Neural progenitor cell (in vitro differentiated cells): Measurements from ENCODE around the gene SDS. TPM values are rescaled to one million over a fixed set of nuclear protein-coding genes. Genes with fewer than 3 reads are reported as not detected.

ENCODE experiments used
- DNase-seq: peaks from one replicate; pipeline ENCODE4 v3.0.0-alpha.2; 2016; ENCODE audit warnings: low spot score
- H2AFZ ChIP-seq: fragments of 200-600 bp; sonication (generic); replicated peaks from 2 replicates; pipeline ENCODE4 v1.6.1; 2016; ENCODE audit warnings: antibody characterized with exemption
- H3F3A ChIP-seq: fragments of 200-600 bp; sonication (generic); 2 replicates; pipeline ENCODE4 v1.6.1; 2016; ENCODE audit warnings: antibody characterized with exemption, low read depth
- H3K27ac ChIP-seq: fragments of 200-600 bp; sonication (generic); 2 replicates; pipeline ENCODE4 v1.5.1; 2016; ENCODE audit warnings: mild to moderate bottlenecking
- H3K27me3 ChIP-seq: fragments of 200-600 bp; sonication (generic); 2 replicates; pipeline ENCODE4 v1.6.1; 2016; ENCODE audit warnings: mild to moderate bottlenecking, moderate library complexity
- H3K36me3 ChIP-seq: fragments of 200-600 bp; sonication (generic); 2 replicates; pipeline ENCODE4 v1.5.1; 2016
- H3K4me1 ChIP-seq: fragments of 200-600 bp; sonication (generic); 2 replicates; pipeline ENCODE4 v1.6.1; 2016; ENCODE audit warnings: mixed run types
- H3K4me2 ChIP-seq: fragments of 200-600 bp; sonication (generic); 2 replicates; pipeline ENCODE4 v1.6.1; 2016
- H3K4me3 ChIP-seq: fragments of 200-600 bp; sonication (generic); 2 replicates; pipeline ENCODE4 v1.5.1; 2016
- H3K79me2 ChIP-seq: fragments of 200-600 bp; sonication (generic); 2 replicates; pipeline ENCODE4 v1.6.1; 2016; ENCODE audit warnings: low read depth
- H3K9ac ChIP-seq: fragments of 200-600 bp; sonication (generic); 2 replicates; pipeline ENCODE4 v1.6.1; 2016
- H3K9me3 ChIP-seq: fragments of 200-600 bp; sonication (generic); 2 replicates; pipeline ENCODE4 v1.5.1; 2016; ENCODE audit warnings: low read depth
- H4K20me1 ChIP-seq: fragments of 200-600 bp; sonication (generic); 2 replicates; pipeline ENCODE4 v1.6.1; 2016; ENCODE audit warnings: low read depth
- H3K27ac Mint-ChIP-seq: 3 replicates; pipeline ENCODE4 v1.8.0; 2021; ENCODE audit warnings: mixed read lengths
- H3K27me3 Mint-ChIP-seq: 2 replicates; pipeline ENCODE4 v1.8.0; 2022; ENCODE audit warnings: low read depth, mild to moderate bottlenecking, inconsistent platforms, moderate library complexity, mixed read lengths; ENCODE audit not compliant: insufficient read depth
- H3K36me3 Mint-ChIP-seq: 3 replicates; pipeline ENCODE4 v1.8.0; 2021; ENCODE audit warnings: mixed read lengths
- H3K4me1 Mint-ChIP-seq: 3 replicates; pipeline ENCODE4 v1.8.0; 2021; ENCODE audit warnings: mixed read lengths
- H3K4me3 Mint-ChIP-seq: 3 replicates; pipeline ENCODE4 v1.8.0; 2021; ENCODE audit warnings: mild to moderate bottlenecking, moderate library complexity, mixed read lengths
- H3K9me3 Mint-ChIP-seq: 3 replicates; pipeline ENCODE4 v1.8.0; 2020; ENCODE audit warnings: mixed read lengths
- CTCF ChIP-seq: fragments of 200-600 bp; sonication (generic); IDR thresholded peaks from 2 replicates; pipeline ENCODE4 v1.5.1; 2017; ENCODE audit warnings: antibody characterized with exemption, mild to moderate bottlenecking
- EZH2 ChIP-seq: fragments of 200-600 bp; sonication (generic); IDR thresholded peaks from 2 replicates; pipeline ENCODE4 v1.6.1; 2017; ENCODE audit warnings: antibody characterized with exemption, mild to moderate bottlenecking, moderate library complexity
- EZH2phosphoT487 ChIP-seq: fragments of 200-600 bp; sonication (generic); IDR thresholded peaks from 2 replicates; pipeline ENCODE4 v1.6.1; 2017; ENCODE audit warnings: antibody characterized with exemption
- total RNA-seq: library from RNA; depleted of rRNA; stranded (reverse); fragments of >200 nt; gene quantifications from 2 replicates; pipeline ENCODE4 v1.2.3, GENCODE V29; 2015; ENCODE audit warnings: low replicate concordance

Gene SDS
- total RNA-seq, 1 donor from 2014 or later: not detected

GRCh38 chr12:113425960-113426453, 22.3 kb upstream of the SDS start:
- Mint-ChIP-seq H3K27ac (no peak overlapping the region), H3K36me3 (no peaks in the 10 kb centered on the region), H3K27me3 (peaks cover 3% of the 10 kb centered on the region), H3K4me3 (no peak overlapping the region), H3K4me1 (peaks cover 19% of the 10 kb centered on the region), H3K9me3 (no peaks in the 10 kb centered on the region)
- DNase-seq: peak; percentile 26
- Histone ChIP-seq H3K36me3 (no peaks in the 10 kb centered on the region), H3K9me3 (no peaks in the 10 kb centered on the region), H3K27me3 (no peaks in the 10 kb centered on the region), H3K9ac (no peak overlapping the region), H3K4me1 (peaks cover 12% of the 10 kb centered on the region), H3K27ac (no peak overlapping the region), H2AFZ (peak overlapping the region; percentile 91), H3F3A (peaks cover 21% of the 10 kb centered on the region), H3K4me3 (peak overlapping the region; percentile 32), H3K79me2 (no peaks in the 10 kb centered on the region), H4K20me1 (no peaks in the 10 kb centered on the region), H3K4me2 (peak overlapping the region; percentile 70)
- TF ChIP-seq EZH2 (no peak), EZH2phosphoT487 (no peak)

GRCh38 chr12:113424915-113425823, 21.5 kb upstream of the SDS start:
- Histone ChIP-seq H3K9ac (no peak overlapping the region), H3F3A (peaks cover 21% of the 10 kb centered on the region), H3K27ac (no peak overlapping the region), H4K20me1 (no peaks in the 10 kb centered on the region), H2AFZ (peak overlapping the region; percentile 91), H3K4me1 (peaks cover 12% of the 10 kb centered on the region), H3K4me2 (peak overlapping the region; percentile 70), H3K4me3 (peak overlapping the region; percentile 32), H3K79me2 (no peaks in the 10 kb centered on the region), H3K36me3 (no peaks in the 10 kb centered on the region), H3K9me3 (no peaks in the 10 kb centered on the region), H3K27me3 (no peaks in the 10 kb centered on the region)
- peak; percentile 52 for DNase-seq
- H3K36me3 Mint-ChIP-seq: no peaks in the 10 kb centered on the region
- no peak overlapping the region for H3K4me3 Mint-ChIP-seq
- H3K27ac Mint-ChIP-seq: no peak overlapping the region
- TF ChIP-seq EZH2phosphoT487 (no peak), CTCF (peak; percentile 96)
- H3K27me3 Mint-ChIP-seq: peaks cover 3% of the 10 kb centered on the region
- no peaks in the 10 kb centered on the region for H3K9me3 Mint-ChIP-seq
- H3K4me1 Mint-ChIP-seq: peaks cover 19% of the 10 kb centered on the region

- Mint-ChIP-seq H3K27me3 (peaks cover 3% of the 10 kb centered on the region), H3K27ac (no peak overlapping the region), H3K9me3 (no peaks in the 10 kb centered on the region), H3K4me3 (no peak overlapping the region), H3K4me1 (peaks cover 19% of the 10 kb centered on the region), H3K36me3 (no peaks in the 10 kb centered on the region)
- Histone ChIP-seq H3K36me3 (no peaks in the 10 kb centered on the region), H3K4me2 (no peak overlapping the region), H3K4me1 (peaks cover 12% of the 10 kb centered on the region), H3K79me2 (no peaks in the 10 kb centered on the region), H4K20me1 (no peaks in the 10 kb centered on the region), H3K27me3 (no peaks in the 10 kb centered on the region), H2AFZ (no peak overlapping the region), H3F3A (peaks cover 21% of the 10 kb centered on the region), H3K9me3 (no peaks in the 10 kb centered on the region), H3K4me3 (no peak overlapping the region), H3K9ac (no peak overlapping the region), H3K27ac (no peak overlapping the region)
- TF ChIP-seq EZH2phosphoT487: no peak
- no peak for TF ChIP-seq EZH2
- TF ChIP-seq CTCF: no peak
- DNase-seq: no peak
Measured at GRCh38 chr12:113424456-113424855, 20.8 kb upstream of the SDS start.
